B cell (primary cell): ENCODE results near the gene DGKB.

Source experiments
- CTCF ChIP-seq: fragments of 200-600 bp; IDR thresholded peaks from one replicate; pipeline ENCODE4 v1.8.0; 2022; ENCODE audit warnings: antibody characterized with exemption, mild to moderate bottlenecking
- EZH2 ChIP-seq: IDR thresholded peaks from 2 replicates; pipeline ENCODE4 v1.6.1; 2012; ENCODE audit warnings: borderline replicate concordance, low read depth, mild to moderate bottlenecking, moderate library complexity, low read length; ENCODE audit not compliant: insufficient read depth, poor library complexity, severe bottlenecking

- TF ChIP-seq CTCF (no peak), EZH2 (no peak)
Observed at GRCh38 chr7:14682910-14683465, 219.6 kb downstream of the DGKB start.
